Omental fat pad (tissue), 4 donors: ENCODE measurements around the gene MDM1. TPM values are rescaled to one million over a fixed set of nuclear protein-coding genes. Genes with fewer than 3 reads are reported as not detected.

Source experiments
- ATAC-seq: fragments of 150-250 bp; one replicate; pipeline ENCODE4 v1.9.1; 2016; ENCODE audit warnings: mild to moderate bottlenecking, moderate library complexity; ENCODE audit not compliant: low FRiP score
- DNase-seq: peaks from one replicate; pipeline ENCODE4 v3.0.0-alpha.2; 2019; ENCODE audit warnings: low spot score
- CTCF ChIP-seq, 3 donors: fragments of 450-650 bp; IDR thresholded peaks; one replicate each; pipeline ENCODE4 v1.5.1; 2016 to 2017; ENCODE audit warnings: antibody characterized with exemption in 3 of 3, mild to moderate bottlenecking in 3 of 3, moderate library complexity in 2 of 3
- total RNA-seq, 4 donors: library from RNA; depleted of rRNA; stranded (reverse); fragments of >200 nt; gene quantifications; one replicate each; pipeline ENCODE4 v1.1.0, GENCODE V29; 2016

The MDM1 gene
- total RNA-seq, 4 donors from 2014 or later = 9.0 to 21.8 (median 10.0) TPM

GRCh38 chr12:68306564-68306963 is 25.6 kb downstream of the MDM1 start:
- no peak for DNase-seq
- TF ChIP-seq CTCF (IDR thresholded peaks at IDR 0.05) = no peak
- no peak for ATAC-seq

- no peak for ATAC-seq
- DNase-seq = no peak
- no peak for TF ChIP-seq CTCF (IDR thresholded peaks at IDR 0.05)
Measured at GRCh38 chr12:68305278-68305677, 26.9 kb downstream of the MDM1 start.

GRCh38 chr12:68304626-68305025 is 27.5 kb downstream of the MDM1 start:
- ATAC-seq = no peak
- no peak for DNase-seq
- no peak for TF ChIP-seq CTCF (IDR thresholded peaks at IDR 0.05)

- no peak for DNase-seq
- ATAC-seq = no peak
Measured at GRCh38 chr12:68303850-68304249, 28.3 kb downstream of the MDM1 start.

GRCh38 chr12:68297929-68298328 is 34.2 kb downstream of the MDM1 start:
- DNase-seq = no peak
- ATAC-seq = no peak
- no peak for TF ChIP-seq CTCF (IDR thresholded peaks at IDR 0.05)

More at GRCh38 chr12:68303850-68304249, 28.3 kb downstream of the MDM1 start:
- no peak for TF ChIP-seq CTCF (IDR thresholded peaks at IDR 0.05)

GRCh38 chr12:68294251-68294650 is 37.9 kb downstream of the MDM1 start:
- TF ChIP-seq CTCF (IDR thresholded peaks at IDR 0.05) = no peak
- DNase-seq = no peak
- ATAC-seq = no peak

- DNase-seq (no peak), ATAC-seq (no peak)
- no peak for TF ChIP-seq CTCF (IDR thresholded peaks at IDR 0.05)
Measured at GRCh38 chr12:68293347-68293746, 38.8 kb downstream of the MDM1 start.
